Measurements from ENCODE around the gene FSCN2. TPM values are rescaled to one million over a fixed set of nuclear protein-coding genes. Genes with fewer than 3 reads are reported as not detected.

FSCN2 gene
- total and polyA plus RNA-seq, 2 donors (not counting 1 experiment from before 2014, with no cell fraction given), result 0.35 to 2.0 TPM

GRCh38 chr17:81517339-81518112 lies 10.7 kb upstream of the FSCN2 start:
- no peaks in the 10 kb centered on the region for H3K9me3 ChIP-seq (ENCODE audit: control insufficient read depth, insufficient read depth, low read depth, low read length)
- peak overlapping the region; percentile 2 for H3K9ac ChIP-seq (ENCODE audit: insufficient read depth, low read length)
- H3K27me3 ChIP-seq (ENCODE audit: control insufficient read depth, insufficient read depth, low read length), result no peaks in the 10 kb centered on the region
- H2AFZ ChIP-seq (ENCODE audit: low read length), result no peak overlapping the region
- DNase-seq (ENCODE audit: low read depth in 2 of 2), result peak in 1 of 2 donors; percentile 39
- no peaks in the 10 kb centered on the region for H4K20me1 ChIP-seq (ENCODE audit: control insufficient read depth, extremely low read depth, insufficient read depth, low read length)
- H3K4me2 ChIP-seq (ENCODE audit: extremely low read depth, insufficient read depth, low read length), result peak overlapping the region; percentile 64
- H3K27ac ChIP-seq (ENCODE audit: insufficient read depth, low read length), result no peak overlapping the region
- TF ChIP-seq EZH2 (IDR thresholded peaks at IDR 0.05; ENCODE audit: low read length, missing control alignments), result no peak
- H3K4me3 ChIP-seq (replicated peaks in 1 of 4; ENCODE audit: control extremely low read depth in 1 of 4, insufficient read depth in 1 of 4, low read depth in 3 of 4, low read length in 4 of 4), result peak overlapping the region in 2 of 4 experiments; percentile 10 to 82
- peaks cover 31% of the 10 kb centered on the region for H3K79me2 ChIP-seq (ENCODE audit: control insufficient read depth, insufficient read depth, low read length)
- no peaks in the 10 kb centered on the region for H3K36me3 ChIP-seq (ENCODE audit: control insufficient read depth, insufficient read depth, low read length)
- H3K4me1 ChIP-seq (ENCODE audit: control insufficient read depth, extremely low read depth, insufficient read depth, low read length), result peaks cover 18% of the 10 kb centered on the region

GRCh38 chr17:81518113-81518784 lies 9.9 kb upstream of the FSCN2 start:
- Histone ChIP-seq H3K9ac (ENCODE audit: insufficient read depth, low read length) (peak overlapping the region; percentile 2), H2AFZ (ENCODE audit: low read length) (no peak overlapping the region), H3K27ac (ENCODE audit: insufficient read depth, low read length) (no peak overlapping the region), H3K4me3 (replicated peaks in 1 of 4; ENCODE audit: control extremely low read depth in 1 of 4, insufficient read depth in 1 of 4, low read depth in 3 of 4, low read length in 4 of 4) (peak overlapping the region in 2 of 4 experiments; percentile 41 to 53), H3K4me1 (ENCODE audit: control insufficient read depth, extremely low read depth, insufficient read depth, low read length) (peaks cover 18% of the 10 kb centered on the region), H4K20me1 (ENCODE audit: control insufficient read depth, extremely low read depth, insufficient read depth, low read length) (no peaks in the 10 kb centered on the region), H3K79me2 (ENCODE audit: control insufficient read depth, insufficient read depth, low read length) (peaks cover 31% of the 10 kb centered on the region), H3K27me3 (ENCODE audit: control insufficient read depth, insufficient read depth, low read length) (no peaks in the 10 kb centered on the region), H3K36me3 (ENCODE audit: control insufficient read depth, insufficient read depth, low read length) (no peaks in the 10 kb centered on the region), H3K4me2 (ENCODE audit: extremely low read depth, insufficient read depth, low read length) (peak overlapping the region; percentile 90), H3K9me3 (ENCODE audit: control insufficient read depth, insufficient read depth, low read depth, low read length) (no peaks in the 10 kb centered on the region)
- TF ChIP-seq EZH2 (IDR thresholded peaks at IDR 0.05; ENCODE audit: low read length, missing control alignments), result no peak
- TF ChIP-seq CTCF (conservative IDR thresholded peaks at IDR 0.05 in 1 of 2, IDR thresholded peaks at IDR 0.05 in 1 of 2; ENCODE audit: low read depth in 1 of 2, low read length in 2 of 2), result no peak
- peak in 1 of 2 donors; percentile 31 for DNase-seq (ENCODE audit: low read depth in 2 of 2)

- TF ChIP-seq EZH2 (IDR thresholded peaks at IDR 0.05; ENCODE audit: low read length, missing control alignments) (no peak), CTCF (conservative IDR thresholded peaks at IDR 0.05 in 1 of 2, IDR thresholded peaks at IDR 0.05 in 1 of 2; ENCODE audit: low read depth in 1 of 2, low read length in 2 of 2) (no peak)
- H3K4me2 ChIP-seq (ENCODE audit: extremely low read depth, insufficient read depth, low read length), result peak overlapping the region; percentile 90
- no peak overlapping the region for H3K27ac ChIP-seq (ENCODE audit: insufficient read depth, low read length)
- no peaks in the 10 kb centered on the region for H3K9me3 ChIP-seq (ENCODE audit: control insufficient read depth, insufficient read depth, low read depth, low read length)
- peak overlapping the region in 3 of 4 experiments; percentile 25 to 53 (median 41) for H3K4me3 ChIP-seq (replicated peaks in 1 of 4; ENCODE audit: control extremely low read depth in 1 of 4, insufficient read depth in 1 of 4, low read depth in 3 of 4, low read length in 4 of 4)
- no peaks in the 10 kb centered on the region for H3K36me3 ChIP-seq (ENCODE audit: control insufficient read depth, insufficient read depth, low read length)
- peak overlapping the region; percentile 30 for H3K9ac ChIP-seq (ENCODE audit: insufficient read depth, low read length)
- peaks cover 20% of the 10 kb centered on the region for H3K4me1 ChIP-seq (ENCODE audit: control insufficient read depth, extremely low read depth, insufficient read depth, low read length)
- H3K79me2 ChIP-seq (ENCODE audit: control insufficient read depth, insufficient read depth, low read length), result peaks cover 31% of the 10 kb centered on the region
- H2AFZ ChIP-seq (ENCODE audit: low read length), result no peak overlapping the region
- H3K27me3 ChIP-seq (ENCODE audit: control insufficient read depth, insufficient read depth, low read length), result no peaks in the 10 kb centered on the region
- H4K20me1 ChIP-seq (ENCODE audit: control insufficient read depth, extremely low read depth, insufficient read depth, low read length), result no peaks in the 10 kb centered on the region
- DNase-seq (ENCODE audit: low read depth in 2 of 2), result no peak
Observed at GRCh38 chr17:81518785-81519283, 9.3 kb upstream of the FSCN2 start.

All from fibroblast of lung (primary cell).